GM12878 (cell line): ENCODE data around the gene SRPK3. TPM values are rescaled to one million over a fixed set of nuclear protein-coding genes. Genes with fewer than 3 reads are reported as not detected.

ENCODE experiments used
- CREB1 ChIP-seq: IDR thresholded peaks from 2 replicates; pipeline ENCODE4 v1.6.1; 2012; ENCODE audit warnings: low read depth, mild to moderate bottlenecking, inconsistent platforms
- EGR1 ChIP-seq, 2 experiments: IDR thresholded peaks; 1 replicate in 1 of 2; 2 replicates in 1 of 2; pipeline ENCODE4 v1.6.1; 2011 to 2012; ENCODE audit warnings: low read depth in 2 of 2, low read length in 2 of 2, borderline replicate concordance in 1 of 2, mild to moderate bottlenecking in 1 of 2, moderate library complexity in 1 of 2
- EZH2 ChIP-seq: IDR thresholded peaks from 2 replicates; pipeline ENCODE4 v1.6.1; 2012; ENCODE audit warnings: low read depth, mild to moderate bottlenecking, control low read depth, inconsistent platforms, low read length, borderline replicate concordance; ENCODE audit not compliant: control insufficient read depth
- FOS ChIP-seq: IDR thresholded peaks from 3 replicates; pipeline ENCODE4 v1.6.1; 2011; ENCODE audit warnings: borderline replicate concordance; ENCODE audit not compliant: insufficient read length; ENCODE audit errors: extremely low read depth
- FOXK2 ChIP-seq: fragments of 450-650 bp; IDR thresholded peaks from 2 replicates; pipeline ENCODE4 v1.6.1; 2017; ENCODE audit warnings: mild to moderate bottlenecking, moderate library complexity
- GABPA ChIP-seq: IDR thresholded peaks from 2 replicates; pipeline ENCODE4 v1.6.1; 2014; ENCODE audit warnings: antibody characterized with exemption, low read depth, mild to moderate bottlenecking, inconsistent platforms
- NBN ChIP-seq: fragments of 450-650 bp; IDR thresholded peaks from 2 replicates; pipeline ENCODE4 v1.6.1; 2016
- ZNF24 ChIP-seq: fragments of 450-650 bp; IDR thresholded peaks from 2 replicates; pipeline ENCODE4 v1.6.1; 2017; ENCODE audit warnings: antibody characterized with exemption, mild to moderate bottlenecking
- ZNF274 ChIP-seq: IDR thresholded peaks from one replicate; pipeline ENCODE4 v1.8.0; 2011; ENCODE audit not compliant: insufficient read length, insufficient read depth
- ZNF384 ChIP-seq: IDR thresholded peaks from 2 replicates; pipeline ENCODE4 v1.6.1; 2012; ENCODE audit warnings: low read depth, mild to moderate bottlenecking, low read length, improper control_type of control experiment, borderline replicate concordance
- polyA plus RNA-seq, 11 experiments: library from polyadenylated mRNA; depleted of rRNA in 4 of 11; unstranded in 6 of 11; stranded (reverse) in 5 of 11; fragments of >200 nt; fragmentation: Nextera tagmentation in 4 of 11; fragmentation: Illumina TruSeq in 1 of 11; extraction: Ambion mirVana in 4 of 11; extraction: Trizol in 1 of 11; gene quantifications; 1 replicate in 1 of 11; 2 replicates in 10 of 11; pipeline versions ENCODE4 v1.2.1 to v1.2.3, GENCODE V29; 2011 to 2016; ENCODE audit warnings: inconsistent platforms in 2 of 11, missing spikeins in 2 of 11, low read depth in 1 of 11
- total RNA-seq, 4 experiments: library from RNA; depleted of rRNA in 3 of 4; stranded (reverse); fragments of >200 nt in 3 of 4; fragmentation: Illumina TruSeq in 1 of 4; extraction: Trizol in 1 of 4; gene quantifications; 2 replicates each; pipeline versions ENCODE4 v1.2.1 to v1.2.3, GENCODE V29; 2013 to 2021
- TF ChIP-seq, protein P1 (sequence below): fragments of 450-650 bp; IDR thresholded peaks from 2 replicates; pipeline ENCODE4 v1.6.1; 2016; ENCODE audit warnings: mild to moderate bottlenecking, moderate library complexity, borderline replicate concordance
- TF ChIP-seq, protein P2 (sequence below): fragments of 450-650 bp; IDR thresholded peaks from 2 replicates; pipeline ENCODE4 v1.6.1; 2018; ENCODE audit warnings: mild to moderate bottlenecking, low read depth, moderate library complexity; ENCODE audit not compliant: partially characterized antibody
- TF ChIP-seq, protein P3 (sequence below): fragments of 450-650 bp; IDR thresholded peaks from 2 replicates; pipeline ENCODE4 v1.6.1; 2016; ENCODE audit warnings: mild to moderate bottlenecking

The SRPK3 gene
- total and polyA plus RNA-seq, 10 of the 15 experiments (the other 5 are each of a cell fraction or from before 2014, with no cell fraction given): 0.05 to 0.19 TPM; not detected in 8

DNA sequence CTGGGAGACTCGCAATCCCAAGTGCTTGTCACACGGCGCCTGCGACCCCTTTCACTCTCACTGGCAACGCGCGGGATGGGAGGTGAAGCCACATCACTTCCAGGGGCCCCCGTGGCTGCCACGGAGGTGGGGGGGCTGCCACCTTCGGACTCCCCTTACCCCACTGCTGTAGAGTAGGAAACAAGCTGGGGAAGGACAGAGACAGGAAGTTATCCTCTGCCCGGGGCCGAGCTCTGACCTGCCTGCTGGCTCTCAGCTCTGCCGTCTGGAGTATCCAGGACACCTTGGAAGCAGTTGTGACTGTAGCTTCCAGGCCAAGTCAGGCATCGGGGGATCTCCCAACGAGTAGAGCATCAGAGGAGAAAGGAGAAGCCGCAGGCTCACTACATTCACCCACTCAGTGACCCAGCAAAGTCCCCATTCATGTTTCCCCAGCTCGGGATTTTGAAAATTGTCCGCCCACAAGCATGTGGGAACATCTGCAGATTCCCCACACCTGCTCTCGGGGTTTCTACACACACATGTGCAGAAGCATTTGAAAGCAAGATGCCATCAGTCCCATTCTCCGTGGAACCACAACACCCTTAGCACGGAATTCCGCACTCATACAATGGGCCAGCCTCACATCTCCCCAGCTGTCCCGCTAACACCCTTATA, 38.7 kb downstream of the SRPK3 start (continued):
- TF ChIP-seq, protein P1, sequence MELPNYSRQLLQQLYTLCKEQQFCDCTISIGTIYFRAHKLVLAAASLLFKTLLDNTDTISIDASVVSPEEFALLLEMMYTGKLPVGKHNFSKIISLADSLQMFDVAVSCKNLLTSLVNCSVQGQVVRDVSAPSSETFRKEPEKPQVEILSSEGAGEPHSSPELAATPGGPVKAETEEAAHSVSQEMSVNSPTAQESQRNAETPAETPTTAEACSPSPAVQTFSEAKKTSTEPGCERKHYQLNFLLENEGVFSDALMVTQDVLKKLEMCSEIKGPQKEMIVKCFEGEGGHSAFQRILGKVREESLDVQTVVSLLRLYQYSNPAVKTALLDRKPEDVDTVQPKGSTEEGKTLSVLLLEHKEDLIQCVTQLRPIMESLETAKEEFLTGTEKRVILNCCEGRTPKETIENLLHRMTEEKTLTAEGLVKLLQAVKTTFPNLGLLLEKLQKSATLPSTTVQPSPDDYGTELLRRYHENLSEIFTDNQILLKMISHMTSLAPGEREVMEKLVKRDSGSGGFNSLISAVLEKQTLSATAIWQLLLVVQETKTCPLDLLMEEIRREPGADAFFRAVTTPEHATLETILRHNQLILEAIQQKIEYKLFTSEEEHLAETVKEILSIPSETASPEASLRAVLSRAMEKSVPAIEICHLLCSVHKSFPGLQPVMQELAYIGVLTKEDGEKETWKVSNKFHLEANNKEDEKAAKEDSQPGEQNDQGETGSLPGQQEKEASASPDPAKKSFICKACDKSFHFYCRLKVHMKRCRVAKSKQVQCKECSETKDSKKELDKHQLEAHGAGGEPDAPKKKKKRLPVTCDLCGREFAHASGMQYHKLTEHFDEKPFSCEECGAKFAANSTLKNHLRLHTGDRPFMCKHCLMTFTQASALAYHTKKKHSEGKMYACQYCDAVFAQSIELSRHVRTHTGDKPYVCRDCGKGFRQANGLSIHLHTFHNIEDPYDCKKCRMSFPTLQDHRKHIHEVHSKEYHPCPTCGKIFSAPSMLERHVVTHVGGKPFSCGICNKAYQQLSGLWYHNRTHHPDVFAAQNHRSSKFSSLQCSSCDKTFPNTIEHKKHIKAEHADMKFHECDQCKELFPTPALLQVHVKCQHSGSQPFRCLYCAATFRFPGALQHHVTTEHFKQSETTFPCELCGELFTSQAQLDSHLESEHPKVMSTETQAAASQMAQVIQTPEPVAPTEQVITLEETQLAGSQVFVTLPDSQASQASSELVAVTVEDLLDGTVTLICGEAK: no peak
- no peak for TF ChIP-seq ZNF384
- TF ChIP-seq, protein P2, sequence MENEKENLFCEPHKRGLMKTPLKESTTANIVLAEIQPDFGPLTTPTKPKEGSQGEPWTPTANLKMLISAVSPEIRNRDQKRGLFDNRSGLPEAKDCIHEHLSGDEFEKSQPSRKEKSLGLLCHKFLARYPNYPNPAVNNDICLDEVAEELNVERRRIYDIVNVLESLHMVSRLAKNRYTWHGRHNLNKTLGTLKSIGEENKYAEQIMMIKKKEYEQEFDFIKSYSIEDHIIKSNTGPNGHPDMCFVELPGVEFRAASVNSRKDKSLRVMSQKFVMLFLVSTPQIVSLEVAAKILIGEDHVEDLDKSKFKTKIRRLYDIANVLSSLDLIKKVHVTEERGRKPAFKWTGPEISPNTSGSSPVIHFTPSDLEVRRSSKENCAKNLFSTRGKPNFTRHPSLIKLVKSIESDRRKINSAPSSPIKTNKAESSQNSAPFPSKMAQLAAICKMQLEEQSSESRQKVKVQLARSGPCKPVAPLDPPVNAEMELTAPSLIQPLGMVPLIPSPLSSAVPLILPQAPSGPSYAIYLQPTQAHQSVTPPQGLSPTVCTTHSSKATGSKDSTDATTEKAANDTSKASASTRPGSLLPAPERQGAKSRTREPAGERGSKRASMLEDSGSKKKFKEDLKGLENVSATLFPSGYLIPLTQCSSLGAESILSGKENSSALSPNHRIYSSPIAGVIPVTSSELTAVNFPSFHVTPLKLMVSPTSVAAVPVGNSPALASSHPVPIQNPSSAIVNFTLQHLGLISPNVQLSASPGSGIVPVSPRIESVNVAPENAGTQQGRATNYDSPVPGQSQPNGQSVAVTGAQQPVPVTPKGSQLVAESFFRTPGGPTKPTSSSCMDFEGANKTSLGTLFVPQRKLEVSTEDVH: no peak
- TF ChIP-seq CREB1: no peak
- TF ChIP-seq GABPA: no peak
- TF ChIP-seq, protein P3, sequence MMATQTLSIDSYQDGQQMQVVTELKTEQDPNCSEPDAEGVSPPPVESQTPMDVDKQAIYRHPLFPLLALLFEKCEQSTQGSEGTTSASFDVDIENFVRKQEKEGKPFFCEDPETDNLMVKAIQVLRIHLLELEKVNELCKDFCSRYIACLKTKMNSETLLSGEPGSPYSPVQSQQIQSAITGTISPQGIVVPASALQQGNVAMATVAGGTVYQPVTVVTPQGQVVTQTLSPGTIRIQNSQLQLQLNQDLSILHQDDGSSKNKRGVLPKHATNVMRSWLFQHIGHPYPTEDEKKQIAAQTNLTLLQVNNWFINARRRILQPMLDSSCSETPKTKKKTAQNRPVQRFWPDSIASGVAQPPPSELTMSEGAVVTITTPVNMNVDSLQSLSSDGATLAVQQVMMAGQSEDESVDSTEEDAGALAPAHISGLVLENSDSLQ: no peak
- no peak for TF ChIP-seq FOS
- TF ChIP-seq FOXK2: no peak
- TF ChIP-seq EGR1 (IDR thresholded peaks at IDR 0.05; ENCODE audit: borderline replicate concordance in 1 of 2, low read depth in 2 of 2, low read length in 2 of 2): no peak
- TF ChIP-seq ZNF274: no peak
- no peak for TF ChIP-seq ZNF24
- TF ChIP-seq EZH2: no peak
- no peak for TF ChIP-seq NBN
- TF ChIP-seq, all 136 proteins: peak for 0
